Measurements from ENCODE around the gene NGB. TPM values are rescaled to one million over a fixed set of nuclear protein-coding genes. Genes with fewer than 3 reads are reported as not detected.

The NGB gene
- not detected in 2 replicates for total RNA-seq

DNA sequence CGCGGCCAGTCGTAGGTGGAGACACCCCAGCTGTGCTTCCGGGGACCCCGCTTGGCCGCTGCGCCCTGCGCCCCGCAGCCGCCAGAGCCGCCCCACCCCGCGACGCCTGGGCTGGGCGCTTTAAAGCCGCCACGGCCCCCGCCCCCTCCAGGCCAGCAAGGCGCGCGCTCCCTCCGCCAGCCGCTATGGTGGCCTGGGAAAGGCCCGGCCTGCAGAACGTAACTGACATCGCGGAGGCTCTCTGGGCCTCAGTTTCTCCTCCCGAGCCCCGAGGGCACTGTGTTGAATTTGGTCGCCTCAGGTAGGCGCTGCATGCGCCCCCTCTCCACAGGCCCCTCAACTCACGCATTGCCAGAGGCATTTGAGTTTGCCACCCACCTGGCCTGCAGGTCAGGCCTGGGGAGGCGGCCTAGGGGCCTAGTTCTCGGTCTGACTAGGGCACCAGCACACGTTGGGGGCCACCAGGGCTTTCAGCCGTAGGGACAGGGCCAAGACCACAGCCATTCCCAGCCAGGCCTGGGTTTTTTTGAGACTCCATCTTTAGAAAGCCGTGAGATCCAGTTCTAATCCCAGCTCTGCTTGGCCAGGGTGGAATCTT lies at the start of gene NGB:
TSS of gene NGB (minus strand) at position 94 of the 598 bp plus-strand sequence. CDS start 269 bp downstream, outside the sequence.

GRCh38 chr14:77320238-77320935 lies 49.4 kb upstream of the NGB start, which contains the start of gene POMT2:
Gene POMT2 (minus strand): TSS chr14:77320883. CDS start chr14:77320681, 202 bp downstream.

Other genes with a start within 250 kb of the NGB start
- 40.7 and 45.4 TPM in 2 replicates for gene IRF2BPL, start 242.5 kb downstream of the NGB start, total RNA-seq
- gene CIPC, start 172.9 kb downstream of the NGB start, total RNA-seq, result 11.6 and 13.7 TPM in 2 replicates
- gene ZDHHC22, start 129.4 kb downstream of the NGB start, total RNA-seq, result not detected in 2 replicates
- 0.30 and 0.46 TPM in 2 replicates for gene TMEM63C, start 89.4 kb downstream of the NGB start, total RNA-seq
- gene POMT2, start 49.7 kb upstream of the NGB start, total RNA-seq, result 13.7 and 18.9 TPM in 2 replicates
- gene GSTZ1, start 49.8 kb upstream of the NGB start, total RNA-seq, result 14.2 and 20.8 TPM in 2 replicates
- gene TMED8, start 105.9 kb upstream of the NGB start, total RNA-seq, result 13.7 and 14.3 TPM in 2 replicates
- 0.88 and 1.8 TPM in 2 replicates for gene SAMD15, start 106.2 kb upstream of the NGB start, total RNA-seq
- 0.55 TPM in 1 of 2 replicates, not detected in the other for gene NOXRED1, start 152.3 kb upstream of the NGB start, total RNA-seq
- 25.3 and 30.0 TPM in 2 replicates for gene VIPAS39, start 186.4 kb upstream of the NGB start, total RNA-seq
- gene AHSA1, start 186.9 kb upstream of the NGB start, total RNA-seq, result 125 and 199 TPM in 2 replicates
- 0.14 and 0.89 TPM in 2 replicates for gene ISM2, start 227.6 kb upstream of the NGB start, total RNA-seq